Measurements from ENCODE around the gene ABLIM3. TPM values are rescaled to one million over a fixed set of nuclear protein-coding genes. Genes with fewer than 3 reads are reported as not detected.

Gene ABLIM3
- 100 to 1,000 TPM in 2 of 4 donors, 10 to 100 TPM in 2; 55.1 to 320 (median 94.2) TPM for total RNA-seq

- no peak for TF ChIP-seq CTCF (IDR thresholded peaks at IDR 0.05; ENCODE audit: low read depth)
Observed at GRCh38 chr5:149141224-149141956, at the start of gene ABLIM3. TSS of gene ABLIM3 (plus strand) at chr5:149141493. CDS start at chr5:149142096, 603 bp downstream.

- TF ChIP-seq CTCF (IDR thresholded peaks at IDR 0.05; ENCODE audit: low read depth) = no peak
Observed at GRCh38 chr5:149093625-149094024, 47.7 kb upstream of the ABLIM3 start.

DNA sequence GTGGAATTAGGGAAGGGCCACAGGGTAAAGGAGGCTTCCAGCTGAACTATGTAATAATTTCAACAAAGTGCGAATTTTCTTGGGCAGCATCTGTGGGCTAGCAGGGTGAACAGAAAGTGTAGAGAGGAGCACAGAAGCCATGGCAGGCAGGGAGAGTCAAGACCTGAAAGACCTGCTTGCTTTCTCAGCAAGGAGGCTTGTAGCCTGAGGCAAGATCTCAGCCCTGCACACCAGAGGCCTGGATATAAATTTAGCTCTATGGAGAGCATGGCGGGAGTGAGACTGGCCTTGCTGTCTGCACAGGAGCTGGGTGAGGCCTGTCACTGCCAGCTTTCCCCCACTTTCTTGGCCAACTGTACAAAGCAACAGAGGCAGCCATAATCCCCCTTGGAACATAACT, 46.3 kb upstream of the ABLIM3 start:
- TF ChIP-seq CTCF (IDR thresholded peaks at IDR 0.05; ENCODE audit: low read depth) = no peak

DNA sequence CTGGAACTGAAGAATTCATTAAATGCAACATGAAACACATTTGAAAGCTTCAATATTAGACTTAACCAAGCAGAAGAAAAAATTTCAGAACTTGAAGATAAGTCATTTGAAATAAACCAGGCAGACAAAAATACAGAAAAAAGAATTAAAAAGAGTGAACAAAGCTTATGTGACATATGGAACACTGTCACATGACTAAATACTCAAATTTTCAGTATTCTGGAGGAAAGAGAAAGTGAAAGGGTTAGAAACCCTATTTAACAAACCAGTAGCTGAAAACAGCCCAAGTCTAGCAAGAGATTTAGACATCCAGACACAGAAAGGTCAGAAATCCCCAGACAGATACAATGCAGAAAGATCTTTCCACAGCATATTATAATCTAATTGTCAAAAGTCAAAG, 41.4 kb upstream of the ABLIM3 start:
- TF ChIP-seq CTCF (IDR thresholded peaks at IDR 0.05; ENCODE audit: low read depth) = no peak

DNA sequence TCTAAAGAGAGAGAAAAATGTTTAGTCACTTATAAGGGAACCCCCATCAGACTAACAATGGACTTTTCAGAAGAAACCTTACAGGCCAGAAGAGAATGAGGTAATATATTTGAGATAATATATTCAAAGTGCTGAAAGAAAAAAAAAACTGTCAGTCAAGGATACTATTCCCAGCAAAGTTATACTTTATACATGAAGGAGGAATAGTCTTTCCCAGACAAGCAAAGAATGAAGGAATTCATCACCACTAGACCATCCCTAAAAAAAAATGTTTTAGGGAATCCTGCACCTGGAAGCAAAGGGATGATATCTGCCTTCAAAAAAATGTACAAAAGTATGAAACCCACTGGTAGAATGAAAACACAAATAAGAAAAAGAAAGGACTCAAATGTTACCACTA, 41.0 kb upstream of the ABLIM3 start:
- no peak for TF ChIP-seq CTCF (IDR thresholded peaks at IDR 0.05; ENCODE audit: low read depth)

GRCh38 chr5:149108651-149109280, 32.5 kb upstream of the ABLIM3 start:
- no peak for TF ChIP-seq CTCF (IDR thresholded peaks at IDR 0.05; ENCODE audit: low read depth)

GRCh38 chr5:149110406-149110805, 30.9 kb upstream of the ABLIM3 start:
- no peak for TF ChIP-seq CTCF (IDR thresholded peaks at IDR 0.05; ENCODE audit: low read depth)

Data from subcutaneous adipose tissue (tissue), 4 donors.